ENCODE results near the gene ZMYND11.

ZMYND11 gene

GRCh38 chr10:105806-106205, 29.4 kb upstream of the ZMYND11 start:
- H3K4me3 ChIP-seq (ENCODE audit: low read depth, low read length): no peak overlapping the region
- no peak for TF ChIP-seq CTCF (IDR thresholded peaks at IDR 0.05; ENCODE audit: low read depth, low read length)

GRCh38 chr10:106740-107139, 28.5 kb upstream of the ZMYND11 start:
- TF ChIP-seq CTCF (IDR thresholded peaks at IDR 0.05; ENCODE audit: low read depth, low read length): no peak
- H3K4me3 ChIP-seq (ENCODE audit: low read depth, low read length): no peak overlapping the region

GRCh38 chr10:112246-112645, 23.0 kb upstream of the ZMYND11 start:
- no peak for TF ChIP-seq CTCF (IDR thresholded peaks at IDR 0.05; ENCODE audit: low read depth, low read length)
- no peak overlapping the region for H3K4me3 ChIP-seq (ENCODE audit: low read depth, low read length)

GRCh38 chr10:124874-125273, 10.4 kb upstream of the ZMYND11 start:
- no peak for TF ChIP-seq CTCF (IDR thresholded peaks at IDR 0.05; ENCODE audit: low read depth, low read length)
- H3K4me3 ChIP-seq (ENCODE audit: low read depth, low read length): no peak overlapping the region

GRCh38 chr10:127612-128432, 7.4 kb upstream of the ZMYND11 start:
- no peak overlapping the region for H3K4me3 ChIP-seq (ENCODE audit: low read depth, low read length)

GRCh38 chr10:129810-130209, 5.4 kb upstream of the ZMYND11 start:
- H3K4me3 ChIP-seq (ENCODE audit: low read depth, low read length): no peak overlapping the region
- no peak for TF ChIP-seq CTCF (IDR thresholded peaks at IDR 0.05; ENCODE audit: low read depth, low read length)

More at GRCh38 chr10:127612-128432, 7.4 kb upstream of the ZMYND11 start:
- TF ChIP-seq CTCF (IDR thresholded peaks at IDR 0.05; ENCODE audit: low read depth, low read length): no peak

Data from WI38 (cell line).